H9 (cell line): ENCODE measurements around the gene BTBD19. TPM values are rescaled to one million over a fixed set of nuclear protein-coding genes. Genes with fewer than 3 reads are reported as not detected.

Experiments used
- DNase-seq: peaks from one replicate; pipeline ENCODE4 v3.0.0-alpha.2; 2017
- H2AFZ ChIP-seq: one replicate; pipeline ENCODE4 v1.6.1; 2013; ENCODE audit warnings: mild to moderate bottlenecking, low read length, control low read depth, moderate library complexity
- H2AK5ac ChIP-seq: 2 replicates; pipeline ENCODE4 v1.6.1; 2013; ENCODE audit warnings: low read length, control low read depth, mixed read lengths; ENCODE audit not compliant: insufficient read length
- H2BK120ac ChIP-seq: one replicate; pipeline ENCODE4 v1.6.1; 2013; ENCODE audit warnings: low read depth, mild to moderate bottlenecking, low read length, control low read depth, inconsistent platforms; ENCODE audit not compliant: poor library complexity, severe bottlenecking
- H2BK12ac ChIP-seq: 2 replicates; pipeline ENCODE4 v1.6.1; 2013; ENCODE audit warnings: low read length, control low read depth, mixed read lengths, low read depth; ENCODE audit not compliant: insufficient read length
- H2BK15ac ChIP-seq: 2 replicates; pipeline ENCODE4 v1.6.1; 2013; ENCODE audit warnings: low read depth, low read length, control low read depth
- H2BK20ac ChIP-seq: one replicate; pipeline ENCODE4 v1.6.1; 2013; ENCODE audit warnings: low read depth, mild to moderate bottlenecking, low read length, control low read depth, inconsistent platforms; ENCODE audit not compliant: poor library complexity, severe bottlenecking
- H2BK5ac ChIP-seq: 2 replicates; pipeline ENCODE4 v1.6.1; 2013; ENCODE audit warnings: low read length, control low read depth, mixed read lengths; ENCODE audit not compliant: insufficient read length
- H3K14ac ChIP-seq: 2 replicates; pipeline ENCODE4 v1.6.1; 2013; ENCODE audit warnings: low read length, control low read depth; ENCODE audit not compliant: insufficient read depth
- H3K18ac ChIP-seq: 2 replicates; pipeline ENCODE4 v1.6.1; 2013; ENCODE audit warnings: low read depth, mild to moderate bottlenecking, mixed read lengths, low read length, control low read depth; ENCODE audit not compliant: insufficient read length
- H3K23ac ChIP-seq: 2 replicates; pipeline ENCODE4 v1.6.1; 2013; ENCODE audit warnings: low read length, control low read depth, mixed read lengths, low read depth; ENCODE audit not compliant: insufficient read length
- H3K23me2 ChIP-seq: 2 replicates; pipeline ENCODE4 v1.6.1; 2013; ENCODE audit warnings: low read depth, mild to moderate bottlenecking, mixed read lengths, low read length, control low read depth; ENCODE audit not compliant: insufficient read length, poor library complexity, severe bottlenecking
- H3K27ac ChIP-seq: 2 replicates; pipeline ENCODE4 v1.5.1; 2013; ENCODE audit warnings: low read length, control low read depth, mixed read lengths, low read depth; ENCODE audit not compliant: insufficient read length
- H3K27me3 ChIP-seq: 2 replicates; pipeline ENCODE4 v1.6.1; 2013; ENCODE audit warnings: low read length, control low read depth, inconsistent platforms; ENCODE audit not compliant: insufficient read depth
- H3K4ac ChIP-seq: 2 replicates; pipeline ENCODE4 v1.6.1; 2013; ENCODE audit warnings: low read depth, mild to moderate bottlenecking, control low read depth, inconsistent platforms, low read length, moderate library complexity
- H3K4me1 ChIP-seq: 2 replicates; pipeline ENCODE4 v1.6.1; 2013; ENCODE audit warnings: low read length, control low read depth, inconsistent platforms; ENCODE audit not compliant: insufficient read depth
- H3K4me2 ChIP-seq: 2 replicates; pipeline ENCODE4 v1.6.1; 2013; ENCODE audit warnings: low read length, control low read depth, mixed read lengths; ENCODE audit not compliant: insufficient read length, insufficient read depth
- H3K56ac ChIP-seq: 2 replicates; pipeline ENCODE4 v1.6.1; 2013; ENCODE audit warnings: low read depth, mild to moderate bottlenecking, mixed read lengths, low read length, control low read depth; ENCODE audit not compliant: insufficient read length
- H3K79me1 ChIP-seq: 2 replicates; pipeline ENCODE4 v1.6.1; 2013; ENCODE audit warnings: low read depth, mild to moderate bottlenecking, moderate library complexity, low read length, control low read depth, inconsistent platforms; ENCODE audit not compliant: insufficient read depth, poor library complexity, severe bottlenecking
- H3K79me2 ChIP-seq: 2 replicates; pipeline ENCODE4 v1.6.1; 2013; ENCODE audit warnings: low read length, control low read depth, inconsistent platforms; ENCODE audit not compliant: insufficient read depth
- H3K9ac ChIP-seq: 2 replicates; pipeline ENCODE4 v1.6.1; 2013; ENCODE audit warnings: low read length, control low read depth, mixed read lengths; ENCODE audit not compliant: insufficient read length; ENCODE audit errors: extremely low read depth
- H3K9me3 ChIP-seq: one replicate; pipeline ENCODE4 v1.6.1; 2013; ENCODE audit warnings: low read depth, low read length, inconsistent platforms; ENCODE audit not compliant: control insufficient read depth
- H3T11ph ChIP-seq: one replicate; pipeline ENCODE4 v1.6.1; 2013; ENCODE audit warnings: mild to moderate bottlenecking, low read length, control low read depth, inconsistent platforms
- H4K20me1 ChIP-seq: one replicate; pipeline ENCODE4 v1.6.1; 2013; ENCODE audit not compliant: control insufficient read depth, insufficient read length, insufficient read depth
- H4K5ac ChIP-seq: 2 replicates; pipeline ENCODE4 v1.6.1; 2013; ENCODE audit warnings: low read depth, mild to moderate bottlenecking, mixed read lengths, low read length, control low read depth; ENCODE audit not compliant: insufficient read length
- H4K8ac ChIP-seq: replicated peaks from 2 replicates; pipeline ENCODE4 v1.6.1; 2013; ENCODE audit warnings: low read length, control low read depth, mixed read lengths, low read depth; ENCODE audit not compliant: insufficient read length
- H4K91ac ChIP-seq: 2 replicates; pipeline ENCODE4 v1.6.1; 2013; ENCODE audit warnings: low read depth, mild to moderate bottlenecking, moderate library complexity, mixed read lengths, low read length, control low read depth; ENCODE audit not compliant: insufficient read length
- H3K27ac Mint-ChIP-seq, 3 experiments: 2 replicates in 2 of 3; 3 replicates in 1 of 3; pipeline ENCODE4 v1.8.0; 2020 to 2021; ENCODE audit warnings: mixed read lengths in 3 of 3, mild to moderate bottlenecking in 1 of 3, moderate library complexity in 1 of 3
- H3K27me3 Mint-ChIP-seq: 2 replicates; pipeline ENCODE4 v1.8.0; 2021; ENCODE audit warnings: low read depth, mild to moderate bottlenecking, moderate library complexity, mixed read lengths
- H3K36me3 Mint-ChIP-seq, 3 experiments: 2 replicates in 2 of 3; 3 replicates in 1 of 3; pipeline ENCODE4 v1.8.0; 2020 to 2021; ENCODE audit warnings: low read depth in 3 of 3, mixed read lengths in 3 of 3; ENCODE audit not compliant: insufficient read depth in 1 of 3
- H3K4me1 Mint-ChIP-seq, 2 experiments: 2 replicates each; pipeline ENCODE4 v1.8.0; 2020; ENCODE audit warnings: mixed read lengths in 2 of 2
- H3K4me3 Mint-ChIP-seq, 2 experiments: 2 replicates in 1 of 2; 3 replicates in 1 of 2; pipeline ENCODE4 v1.8.0; 2020 to 2021; ENCODE audit warnings: mild to moderate bottlenecking in 2 of 2, mixed read lengths in 2 of 2, moderate library complexity in 1 of 2
- H3K9me3 Mint-ChIP-seq, 2 experiments: 2 replicates in 1 of 2; 3 replicates in 1 of 2; pipeline ENCODE4 v1.8.0; 2020; ENCODE audit warnings: mild to moderate bottlenecking in 2 of 2, mixed read lengths in 2 of 2, moderate library complexity in 1 of 2
- WGBS: extraction: QIAGEN DNeasy Blood & Tissue Kit; methylation state at CpG from one replicate; pipeline ENCODE4 v1.1.7; 2013; ENCODE audit warnings: missing lambda C conversion rate, low lambda C conversion rate, mixed read lengths; ENCODE audit not compliant: insufficient read length; ENCODE audit errors: extremely low coverage; 5-methylcytosine and 5-hydroxymethylcytosine counted together
- total RNA-seq: library from RNA; stranded (reverse); gene quantifications from 2 replicates; pipeline ENCODE4 v1.2.1, GENCODE V29; 2021
- TF ChIP-seq, protein P1 (sequence below): fragments of 200-600 bp; sonication (generic); conservative IDR thresholded peaks from 3 replicates; pipeline ENCODE4 v1.8.0; 2021; ENCODE audit warnings: antibody characterized with exemption, mild to moderate bottlenecking

Gene BTBD19
- total RNA-seq, 1 experiment from 2014 or later = 1.9 TPM

DNA sequence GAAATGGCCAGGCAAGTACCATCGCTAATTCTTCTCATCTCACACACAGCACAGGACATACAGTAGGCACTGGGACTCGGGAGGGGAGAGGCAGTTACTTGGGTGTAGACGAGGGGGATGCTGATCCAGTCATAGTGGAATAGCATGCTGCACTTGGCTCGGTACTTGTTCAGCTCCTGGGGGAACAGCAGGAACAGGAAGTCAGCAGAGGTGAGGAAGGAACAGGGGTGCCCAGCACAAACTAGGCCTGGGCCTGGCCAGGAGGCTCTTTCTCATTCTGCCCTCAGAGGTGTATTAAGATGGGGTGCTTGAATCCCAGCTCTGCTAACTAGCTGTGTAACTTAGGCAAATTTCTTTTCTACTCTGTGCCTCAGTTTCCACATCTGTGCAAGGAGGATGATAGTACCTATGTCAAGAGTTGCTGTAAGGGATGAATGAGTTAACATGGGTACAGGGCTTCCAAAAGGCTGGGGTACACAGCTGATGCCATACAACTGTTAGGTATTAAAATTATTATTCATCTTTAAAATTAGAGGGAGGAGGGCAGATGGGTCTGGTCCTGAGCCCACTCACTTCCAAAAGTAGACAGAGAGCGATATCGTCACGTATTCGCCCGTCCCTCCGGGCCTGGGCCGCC lies 22.7 kb upstream of the BTBD19 start:
- no peak overlapping the region for H2BK5ac ChIP-seq
- Mint-ChIP-seq H3K9me3 (no peaks in the 10 kb centered on the region; a peak in 1 of 5 replicates), H3K27me3 (peaks cover 12% of the 10 kb centered on the region), H3K36me3 (peaks cover 0 to 18% (median 5%) of the 10 kb centered on the region in 3 experiments; a peak in 5 of 7 replicates), H3K4me1 (peaks cover 26 to 36% of the 10 kb centered on the region in 2 experiments), H3K27ac (no peak overlapping the region), H3K4me3 (peak overlapping the region; percentile 62 to 76; a peak in 4 of 5 replicates)
- H3K27me3 ChIP-seq = no peaks in the 10 kb centered on the region
- no peaks in the 10 kb centered on the region for H3K9me3 ChIP-seq
- no peak overlapping the region for H3K56ac ChIP-seq
- H2BK12ac ChIP-seq = no peak overlapping the region
- peak overlapping the region; percentile 51 for H3K4me2 ChIP-seq
- H2BK20ac ChIP-seq = no peak overlapping the region
- no peak overlapping the region for H2BK15ac ChIP-seq
- no peak overlapping the region for H3K4ac ChIP-seq
- no peak overlapping the region for H2AK5ac ChIP-seq
- H4K20me1 ChIP-seq = no peaks in the 10 kb centered on the region
- TF ChIP-seq, protein P1, sequence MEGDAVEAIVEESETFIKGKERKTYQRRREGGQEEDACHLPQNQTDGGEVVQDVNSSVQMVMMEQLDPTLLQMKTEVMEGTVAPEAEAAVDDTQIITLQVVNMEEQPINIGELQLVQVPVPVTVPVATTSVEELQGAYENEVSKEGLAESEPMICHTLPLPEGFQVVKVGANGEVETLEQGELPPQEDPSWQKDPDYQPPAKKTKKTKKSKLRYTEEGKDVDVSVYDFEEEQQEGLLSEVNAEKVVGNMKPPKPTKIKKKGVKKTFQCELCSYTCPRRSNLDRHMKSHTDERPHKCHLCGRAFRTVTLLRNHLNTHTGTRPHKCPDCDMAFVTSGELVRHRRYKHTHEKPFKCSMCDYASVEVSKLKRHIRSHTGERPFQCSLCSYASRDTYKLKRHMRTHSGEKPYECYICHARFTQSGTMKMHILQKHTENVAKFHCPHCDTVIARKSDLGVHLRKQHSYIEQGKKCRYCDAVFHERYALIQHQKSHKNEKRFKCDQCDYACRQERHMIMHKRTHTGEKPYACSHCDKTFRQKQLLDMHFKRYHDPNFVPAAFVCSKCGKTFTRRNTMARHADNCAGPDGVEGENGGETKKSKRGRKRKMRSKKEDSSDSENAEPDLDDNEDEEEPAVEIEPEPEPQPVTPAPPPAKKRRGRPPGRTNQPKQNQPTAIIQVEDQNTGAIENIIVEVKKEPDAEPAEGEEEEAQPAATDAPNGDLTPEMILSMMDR = no peak
- no peak overlapping the region for H2AFZ ChIP-seq
- no peak overlapping the region for H4K91ac ChIP-seq
- no peak overlapping the region for H3K27ac ChIP-seq
- H3K14ac ChIP-seq = no peak overlapping the region; the same call in 1 of the 2 replicates
- H3K18ac ChIP-seq = peak overlapping the region; percentile 58
- H3K23me2 ChIP-seq = peaks cover 9% of the 10 kb centered on the region
- H3T11ph ChIP-seq = no peak overlapping the region
- no peak overlapping the region for H3K23ac ChIP-seq
- H4K8ac ChIP-seq = no peak overlapping the region
- no CpG with 5 or more reads among the region's 11 CpGs for WGBS
- no peak for DNase-seq
- no peak overlapping the region for H4K5ac ChIP-seq
- H3K79me1 ChIP-seq = no peaks in the 10 kb centered on the region
- H2BK120ac ChIP-seq = no peak overlapping the region
- no peaks in the 10 kb centered on the region for H3K79me2 ChIP-seq
- no peak overlapping the region for H3K9ac ChIP-seq
- H3K4me1 ChIP-seq = no peaks in the 10 kb centered on the region
